COLO829 (cell line): Measurements from ENCODE around the gene CDH1.
"Not testable (repeated sequence)": the region's sequence is repeated elsewhere in the genome, so short reads cannot be mapped to it uniquely, and the experiment has no call there.

Experiments used
- DNase-seq: peaks from one replicate; pipeline ENCODE4 v3.0.0; 2012; ENCODE audit warnings: low spot score

The CDH1 gene

GRCh38 chr16:68737046-68737729 lies at the start of gene CDH1:
Gene CDH1, plus strand, starts transcription at chr16:68737292. Its CDS starts 124 bp downstream, at chr16:68737416.
- no peak for DNase-seq

- no peak for DNase-seq
Observed at GRCh38 chr16:68689921-68690320, 47.2 kb upstream of the CDH1 start.

GRCh38 chr16:68695575-68695974 lies 41.5 kb upstream of the CDH1 start:
- no peak for DNase-seq

GRCh38 chr16:68696514-68696913 lies 40.6 kb upstream of the CDH1 start:
- no peak for DNase-seq

- DNase-seq, result no peak
Observed at GRCh38 chr16:68698091-68698490, 39.0 kb upstream of the CDH1 start.

- no peak for DNase-seq
Observed at GRCh38 chr16:68700120-68700519, 37.0 kb upstream of the CDH1 start.

- DNase-seq, result no peak
Observed at GRCh38 chr16:68700831-68701230, 36.3 kb upstream of the CDH1 start.

GRCh38 chr16:68704232-68704867 lies 32.7 kb upstream of the CDH1 start:
- DNase-seq, result peak; percentile 43

GRCh38 chr16:68707340-68708152 lies 29.5 kb upstream of the CDH1 start:
- DNase-seq, result no peak

- no peak for DNase-seq
Observed at GRCh38 chr16:68710211-68710610, 26.9 kb upstream of the CDH1 start.

GRCh38 chr16:68711421-68712139 lies 25.5 kb upstream of the CDH1 start:
- DNase-seq, result no peak

- DNase-seq, result no peak
Observed at GRCh38 chr16:68713361-68713760, 23.7 kb upstream of the CDH1 start.

- no peak for DNase-seq
Observed at GRCh38 chr16:68715471-68715870, 21.6 kb upstream of the CDH1 start.

- not testable (repeated sequence) for DNase-seq
Observed at GRCh38 chr16:68716516-68716915, 20.6 kb upstream of the CDH1 start.

- no peak for DNase-seq
Observed at GRCh38 chr16:68717684-68718083, 19.4 kb upstream of the CDH1 start.

- DNase-seq, result no peak
Observed at GRCh38 chr16:68718590-68718989, 18.5 kb upstream of the CDH1 start.

GRCh38 chr16:68719993-68720489 lies 17.1 kb upstream of the CDH1 start:
- no peak for DNase-seq

- DNase-seq, result no peak
Observed at GRCh38 chr16:68722119-68723024, 14.7 kb upstream of the CDH1 start.

GRCh38 chr16:68724797-68725196 lies 12.3 kb upstream of the CDH1 start:
- DNase-seq, result no peak

GRCh38 chr16:68728523-68728922 lies 8.6 kb upstream of the CDH1 start:
- no peak for DNase-seq

GRCh38 chr16:68731637-68732036 lies 5.5 kb upstream of the CDH1 start:
- DNase-seq, result no peak
